Mucosa of stomach (tissue), 1 donor: ENCODE data around the gene ZDHHC12.
A peak's percentile ranks its signal among the peaks of the same experiment; 100 is the strongest.

Experiments
- H3K27me3 ChIP-seq: one replicate; pipeline ENCODE4 v1.7.0; 2013; ENCODE audit warnings: mild to moderate bottlenecking, low read length; ENCODE audit not compliant: control insufficient read depth, insufficient read depth
- H3K36me3 ChIP-seq: one replicate; pipeline ENCODE4 v1.7.0; 2013; ENCODE audit warnings: low read length; ENCODE audit not compliant: control insufficient read depth, insufficient read depth
- H3K4me1 ChIP-seq: one replicate; pipeline ENCODE4 v1.7.0; 2013; ENCODE audit warnings: mild to moderate bottlenecking, low read length; ENCODE audit not compliant: control insufficient read depth, insufficient read depth
- H3K4me3 ChIP-seq: one replicate; pipeline ENCODE4 v1.7.0; 2013; ENCODE audit warnings: low read length
- H3K9ac ChIP-seq: one replicate; pipeline ENCODE4 v1.7.0; 2013; ENCODE audit warnings: mild to moderate bottlenecking, low read length, moderate library complexity
- H3K9me3 ChIP-seq: one replicate; pipeline ENCODE4 v1.7.0; 2013; ENCODE audit warnings: mild to moderate bottlenecking, low read length, moderate library complexity; ENCODE audit not compliant: control insufficient read depth
- donor health status: Pancreatic carcinoma.

The ZDHHC12 gene

GRCh38 chr9:128688501-128689292 is 35.2 kb downstream of the ZDHHC12 start, which contains the start of gene SET:
Gene SET, plus strand, starts transcription at chr9:128689222. Its CDS starts 361 bp downstream, at chr9:128689583.
- no peaks in the 10 kb centered on the region for H3K36me3 ChIP-seq
- H3K4me3 ChIP-seq, result peak within 1 kb of the TSS; percentile 61
- H3K9me3 ChIP-seq, result no peaks in the 10 kb centered on the region
- peak within 1 kb of the TSS; percentile 82 for H3K9ac ChIP-seq
- no peaks in the 10 kb centered on the region for H3K27me3 ChIP-seq
- peaks cover 41% of the 10 kb centered on the region for H3K4me1 ChIP-seq

- H3K9me3 ChIP-seq, result no peaks in the 10 kb centered on the region
- no peaks in the 10 kb centered on the region for H3K27me3 ChIP-seq
- H3K9ac ChIP-seq, result no peak overlapping the region
- H3K36me3 ChIP-seq, result no peaks in the 10 kb centered on the region
- no peak overlapping the region for H3K4me3 ChIP-seq
- peaks cover 44% of the 10 kb centered on the region for H3K4me1 ChIP-seq
These were observed 36.5 kb downstream of the ZDHHC12 start for GRCh38 chr9:128687453-128687852.

- no peaks in the 10 kb centered on the region for H3K36me3 ChIP-seq
- peaks cover 44% of the 10 kb centered on the region for H3K4me1 ChIP-seq
- H3K27me3 ChIP-seq, result no peaks in the 10 kb centered on the region
- H3K9ac ChIP-seq, result peak overlapping the region; percentile 72
- H3K9me3 ChIP-seq, result no peaks in the 10 kb centered on the region
- H3K4me3 ChIP-seq, result peak overlapping the region; percentile 42
These were observed 38.1 kb downstream of the ZDHHC12 start for GRCh38 chr9:128685636-128686489.

- Histone ChIP-seq H3K4me3 (peak overlapping the region; percentile 72), H3K27me3 (no peaks in the 10 kb centered on the region), H3K9ac (peak overlapping the region; percentile 97), H3K9me3 (no peaks in the 10 kb centered on the region), H3K36me3 (no peaks in the 10 kb centered on the region), H3K4me1 (peaks cover 38% of the 10 kb centered on the region)
These were observed 39.4 kb downstream of the ZDHHC12 start for GRCh38 chr9:128684325-128685199.

- H3K27me3 ChIP-seq, result no peaks in the 10 kb centered on the region
- H3K4me3 ChIP-seq, result peak overlapping the region; percentile 72
- H3K9me3 ChIP-seq, result no peaks in the 10 kb centered on the region
- no peaks in the 10 kb centered on the region for H3K36me3 ChIP-seq
- H3K4me1 ChIP-seq, result peaks cover 38% of the 10 kb centered on the region
- H3K9ac ChIP-seq, result peak overlapping the region; percentile 97
These were observed 39.9 kb downstream of the ZDHHC12 start for GRCh38 chr9:128684065-128684324.

GRCh38 chr9:128683340-128684064 is 40.4 kb downstream of the ZDHHC12 start:
- Histone ChIP-seq H3K9me3 (no peaks in the 10 kb centered on the region), H3K27me3 (no peaks in the 10 kb centered on the region), H3K4me1 (peaks cover 37% of the 10 kb centered on the region), H3K4me3 (peak overlapping the region; percentile 72), H3K36me3 (no peaks in the 10 kb centered on the region), H3K9ac (peak overlapping the region; percentile 97)

- no peaks in the 10 kb centered on the region for H3K27me3 ChIP-seq
- H3K36me3 ChIP-seq, result no peaks in the 10 kb centered on the region
- H3K9ac ChIP-seq, result no peak overlapping the region
- H3K4me1 ChIP-seq, result no peaks in the 10 kb centered on the region
- no peak overlapping the region for H3K4me3 ChIP-seq
- H3K9me3 ChIP-seq, result no peaks in the 10 kb centered on the region
These were observed 46.1 kb downstream of the ZDHHC12 start for GRCh38 chr9:128677794-128678193.

- H3K36me3 ChIP-seq, result no peaks in the 10 kb centered on the region
- H3K4me1 ChIP-seq, result no peaks in the 10 kb centered on the region
- H3K27me3 ChIP-seq, result no peaks in the 10 kb centered on the region
- no peaks in the 10 kb centered on the region for H3K9me3 ChIP-seq
- no peak overlapping the region for H3K4me3 ChIP-seq
- H3K9ac ChIP-seq, result no peak overlapping the region
These were observed 48.5 kb downstream of the ZDHHC12 start for GRCh38 chr9:128675382-128675781.
